ENCODE measurements around the gene HEXB. TPM values are rescaled to one million over a fixed set of nuclear protein-coding genes. Genes with fewer than 3 reads are reported as not detected.
A peak's percentile ranks its signal among the peaks of the same experiment; 100 is the strongest.

Gene HEXB
- total RNA-seq, 3 donors from 2014 or later = 123 to 218 (median 145) TPM

DNA sequence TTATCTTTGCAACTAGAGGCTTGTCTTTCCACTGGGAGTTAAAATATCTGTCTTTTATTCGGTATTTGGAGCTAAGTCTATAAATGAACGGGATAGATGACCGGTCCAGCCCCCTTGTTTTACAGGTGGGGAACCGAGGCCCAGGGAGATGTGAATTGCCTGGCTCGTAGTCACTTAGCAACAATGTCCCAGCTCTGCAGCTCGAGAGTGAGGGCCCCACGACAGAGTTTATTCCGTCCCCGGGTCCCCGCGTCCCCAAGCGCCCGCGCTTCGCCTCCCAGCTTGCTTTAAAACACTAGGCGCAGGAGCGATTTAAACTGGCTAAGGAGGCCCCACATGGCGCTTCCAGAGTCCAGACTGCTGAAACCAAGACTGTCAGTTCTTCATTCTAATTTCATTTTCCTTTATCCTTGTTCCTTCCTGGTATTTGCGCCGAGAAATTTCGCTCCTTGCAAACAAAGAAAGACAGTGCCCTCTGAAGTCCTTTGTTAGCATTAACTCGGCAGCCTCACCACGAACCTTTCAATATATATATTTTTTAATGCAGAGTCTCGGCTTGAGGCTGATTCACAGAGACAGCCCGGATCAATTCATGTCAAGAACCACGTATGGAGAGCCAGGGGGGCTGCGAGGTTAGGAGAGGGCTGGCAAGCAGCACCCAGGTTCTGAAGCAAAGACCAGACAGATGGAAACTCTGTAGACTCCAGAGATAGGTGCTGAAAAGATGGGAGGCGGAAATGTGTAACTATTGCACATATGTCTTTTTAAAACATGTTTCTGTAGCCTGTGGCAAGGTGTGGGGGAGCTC lies 43.1 kb upstream of the HEXB start:
- no peaks in the 10 kb centered on the region for H3K27me3 ChIP-seq
- no peak for DNase-seq (ENCODE audit: low spot score in 2 of 2)
- TF ChIP-seq POLR2A (IDR thresholded peaks at IDR 0.05) = no peak
- peak in 1 of 3 donors; percentile 21 for TF ChIP-seq POLR2AphosphoS5 (IDR thresholded peaks at IDR 0.05)
- TF ChIP-seq CTCF (IDR thresholded peaks at IDR 0.05) = peak; percentile 46 to 74 (median 54)
- H3K9me3 ChIP-seq = no peaks in the 10 kb centered on the region
- intact Hi-C loops (cut with DNase I; ENCODE audit: low total_unique reads) = no loop called here
- peak overlapping the region; percentile 64 to 76 (median 74) for H3K4me3 ChIP-seq
- peaks cover 0 to 21% of the 10 kb centered on the region in 2 donors for H3K4me1 ChIP-seq
- no peaks in the 10 kb centered on the region for H3K36me3 ChIP-seq
- H3K27ac ChIP-seq = peak overlapping the region; percentile 85 to 87

GRCh38 chr5:74642543-74642863 lies 42.5 kb upstream of the HEXB start:
- Histone ChIP-seq H3K27ac (no peak overlapping the region), H3K4me3 (no peak overlapping the region), H3K27me3 (no peaks in the 10 kb centered on the region), H3K4me1 (peaks cover 0 to 15% of the 10 kb centered on the region in 2 donors), H3K9me3 (no peaks in the 10 kb centered on the region), H3K36me3 (no peaks in the 10 kb centered on the region)
- intact Hi-C loops (cut with DNase I; ENCODE audit: low total_unique reads) = no loop called here
- TF ChIP-seq POLR2AphosphoS5 (IDR thresholded peaks at IDR 0.05) = no peak
- TF ChIP-seq POLR2A (IDR thresholded peaks at IDR 0.05) = no peak
- TF ChIP-seq CTCF (IDR thresholded peaks at IDR 0.05) = no peak
- DNase-seq (ENCODE audit: low spot score in 2 of 2) = no peak

DNA sequence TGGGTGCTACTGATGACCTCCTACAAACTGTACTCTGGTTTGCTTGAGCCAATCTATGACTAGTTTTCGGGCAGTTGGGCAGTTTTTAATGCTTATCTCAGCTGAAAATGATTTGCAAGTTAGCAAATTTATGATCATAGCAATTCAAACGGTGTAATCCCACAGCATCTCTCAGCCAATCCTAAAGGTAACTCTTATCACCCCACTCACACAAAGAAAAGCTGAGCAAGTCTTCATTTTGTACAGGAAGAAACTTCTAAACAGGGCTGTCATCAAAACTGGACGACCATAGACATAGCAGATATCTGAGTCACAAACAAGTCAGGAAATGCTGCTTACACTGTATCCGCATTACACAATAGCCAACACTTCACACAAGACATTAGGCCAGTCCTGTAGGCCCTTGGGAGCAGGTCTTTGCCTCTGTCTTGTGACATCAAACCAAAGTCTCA lies 41.9 kb upstream of the HEXB start:
- Histone ChIP-seq H3K27ac (peak overlapping the region; percentile 25 to 68), H3K27me3 (no peaks in the 10 kb centered on the region), H3K4me1 (peaks cover 0 to 10% of the 10 kb centered on the region in 2 donors), H3K4me3 (no peak overlapping the region), H3K9me3 (no peaks in the 10 kb centered on the region), H3K36me3 (no peaks in the 10 kb centered on the region)
- intact Hi-C loops (cut with DNase I; ENCODE audit: low total_unique reads) = no loop called here
- DNase-seq (ENCODE audit: low spot score in 2 of 2) = no peak
- TF ChIP-seq POLR2A (IDR thresholded peaks at IDR 0.05) (no peak), CTCF (IDR thresholded peaks at IDR 0.05) (no peak), POLR2AphosphoS5 (IDR thresholded peaks at IDR 0.05) (no peak)

- Histone ChIP-seq H3K4me1 (no peaks in the 10 kb centered on the region), H3K27me3 (no peaks in the 10 kb centered on the region), H3K27ac (peak overlapping the region in 1 of 2 donors; percentile 60), H3K9me3 (no peaks in the 10 kb centered on the region), H3K4me3 (no peak overlapping the region), H3K36me3 (no peaks in the 10 kb centered on the region)
- DNase-seq (ENCODE audit: low spot score in 2 of 2) = peak in 1 of 2 donors; percentile 79
- intact Hi-C loops (cut with DNase I; ENCODE audit: low total_unique reads) = loop anchor here (5.0 kb wide), 1 partner anchor 750 kb away; no protein-coding TSS in a partner anchor
- TF ChIP-seq POLR2A (IDR thresholded peaks at IDR 0.05) (no peak), POLR2AphosphoS5 (IDR thresholded peaks at IDR 0.05) (no peak), CTCF (IDR thresholded peaks at IDR 0.05) (no peak)
Observed at GRCh38 chr5:74647096-74647495, 37.9 kb upstream of the HEXB start.

- Histone ChIP-seq H3K36me3 (no peaks in the 10 kb centered on the region), H3K27ac (no peak overlapping the region), H3K4me1 (no peaks in the 10 kb centered on the region), H3K4me3 (no peak overlapping the region), H3K9me3 (no peaks in the 10 kb centered on the region), H3K27me3 (no peaks in the 10 kb centered on the region)
- no peak for TF ChIP-seq POLR2AphosphoS5 (IDR thresholded peaks at IDR 0.05)
- TF ChIP-seq CTCF (IDR thresholded peaks at IDR 0.05) = peak; percentile 57 to 81 (median 67)
- intact Hi-C loops (cut with DNase I; ENCODE audit: low total_unique reads) = loop anchor here (5.0 kb wide), 1 partner anchor 752 kb away; no protein-coding TSS in a partner anchor
- no peak for DNase-seq (ENCODE audit: low spot score in 2 of 2)
Observed at GRCh38 chr5:74648835-74649293, 36.2 kb upstream of the HEXB start.
